Bone marrow (tissue), 2 donors: ENCODE results near the gene VAT1L.

Experiments used
- DNase-seq, 2 donors: peaks; one replicate each; lab custom pipeline; 2025; lab: John Stamatoyannopoulos, UW

Gene VAT1L

DNA sequence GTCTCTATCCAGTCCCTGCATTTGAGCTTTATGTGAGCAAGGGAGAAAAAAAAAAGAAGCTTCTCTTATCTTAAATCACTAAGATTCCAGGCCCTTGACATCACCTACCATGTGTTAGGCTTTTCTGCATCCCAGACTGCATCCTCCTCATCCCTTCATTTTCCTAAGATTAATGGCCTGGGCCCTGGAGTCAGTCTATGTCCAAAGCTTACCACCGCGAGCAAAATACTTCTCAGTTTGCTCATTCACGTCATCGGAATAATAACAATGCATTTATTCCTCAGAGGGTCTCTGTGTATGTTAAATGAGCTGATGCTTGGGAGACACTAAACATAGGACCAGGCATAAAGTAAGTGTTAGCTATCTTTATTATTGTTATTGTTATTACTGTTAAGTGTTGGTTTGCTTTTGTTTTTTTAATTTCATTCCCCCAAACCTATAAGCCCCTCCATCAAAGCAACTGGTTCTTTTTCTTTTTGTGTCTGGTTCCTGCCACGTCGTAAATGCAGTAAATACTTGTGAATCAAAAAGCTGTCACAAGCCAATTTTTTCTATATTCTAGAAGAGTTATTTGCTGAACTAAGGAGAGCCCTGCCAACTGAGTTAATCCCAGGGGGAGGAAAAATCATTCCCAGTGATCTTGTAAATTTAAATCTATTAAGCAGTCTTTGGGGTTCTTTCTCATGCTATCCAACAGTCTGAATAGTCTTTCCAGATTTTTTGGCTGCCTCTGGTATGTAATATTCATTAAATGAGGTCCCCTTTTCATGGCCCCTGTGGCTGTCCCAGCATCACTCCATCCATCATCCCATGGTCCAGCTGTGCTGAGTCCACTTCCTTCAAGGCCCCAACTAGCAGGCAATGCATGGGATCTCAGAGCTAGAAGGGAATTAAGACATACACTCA, 46.5 kb downstream of the VAT1L start:
- DNase-seq = no peak

DNA sequence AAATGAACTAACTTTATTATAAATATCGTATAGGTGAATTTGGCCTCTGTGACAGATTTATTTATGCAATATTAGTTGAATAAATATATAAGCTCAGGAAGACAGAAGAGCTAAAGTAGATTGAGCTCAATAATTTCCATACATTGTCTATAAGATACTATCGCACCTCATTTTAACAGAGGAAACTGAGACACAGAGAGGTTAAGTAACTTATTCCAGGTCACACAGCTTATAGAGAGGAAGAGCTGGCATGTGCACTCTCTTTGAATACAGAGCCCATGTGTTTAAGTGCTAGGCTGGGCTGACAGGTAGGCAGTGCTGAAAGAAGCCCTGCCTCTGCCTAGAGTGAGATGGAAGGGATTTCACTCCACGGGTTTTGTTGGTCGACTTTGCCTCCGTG, 48.4 kb downstream of the VAT1L start:
- DNase-seq = no peak

DNA sequence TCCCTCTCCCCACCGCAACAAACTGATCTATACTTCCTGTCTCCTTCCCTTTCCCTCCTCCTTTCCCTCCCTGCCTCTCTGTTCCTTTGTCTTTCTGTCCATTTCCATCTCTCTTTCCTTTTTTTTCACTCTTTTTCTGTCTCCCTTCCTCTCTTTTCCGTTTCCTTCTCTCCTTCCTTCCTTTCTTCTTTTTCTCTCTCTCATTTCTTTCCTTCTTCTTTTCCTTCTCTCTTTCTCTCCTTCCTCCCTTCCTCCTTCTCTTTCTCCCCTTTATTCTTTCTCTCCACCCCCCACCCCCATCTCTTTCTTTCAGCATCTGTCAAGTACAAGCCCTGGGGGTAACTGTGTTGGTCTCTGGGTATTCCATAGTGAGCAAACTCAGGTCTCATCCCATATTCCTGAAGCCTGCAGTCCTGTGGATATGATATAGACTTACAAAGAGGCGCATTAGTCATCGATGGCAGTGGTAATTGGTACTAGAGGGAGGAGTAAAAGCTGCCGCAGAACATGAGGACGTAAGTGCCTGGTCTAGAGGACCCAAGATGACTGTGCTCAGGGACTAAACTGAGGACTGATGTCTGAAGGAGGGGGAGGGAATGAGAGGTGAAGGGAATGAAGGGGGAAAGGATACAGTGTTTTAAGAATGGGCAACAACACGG, 50.4 kb downstream of the VAT1L start:
- DNase-seq = no peak

DNA sequence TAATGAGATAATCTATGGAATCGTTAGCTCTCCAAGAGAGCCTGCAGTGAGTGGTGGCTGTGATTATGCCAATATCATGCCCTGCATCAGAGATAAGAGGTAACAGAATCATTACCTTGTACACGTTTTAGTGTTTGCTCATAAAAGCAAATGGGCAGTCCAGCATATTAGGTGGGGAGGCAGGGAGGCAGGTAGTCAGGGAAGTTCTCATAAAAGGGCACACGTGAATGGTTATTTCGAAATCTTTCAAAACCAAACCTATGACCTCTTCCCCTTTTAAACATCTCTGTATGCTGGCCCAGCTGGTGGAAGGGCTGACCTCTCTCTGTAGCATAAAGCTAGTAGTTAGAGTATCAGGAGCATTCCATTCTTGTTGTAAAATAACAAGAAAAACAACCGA, 51.7 kb downstream of the VAT1L start:
- DNase-seq = no peak

DNA sequence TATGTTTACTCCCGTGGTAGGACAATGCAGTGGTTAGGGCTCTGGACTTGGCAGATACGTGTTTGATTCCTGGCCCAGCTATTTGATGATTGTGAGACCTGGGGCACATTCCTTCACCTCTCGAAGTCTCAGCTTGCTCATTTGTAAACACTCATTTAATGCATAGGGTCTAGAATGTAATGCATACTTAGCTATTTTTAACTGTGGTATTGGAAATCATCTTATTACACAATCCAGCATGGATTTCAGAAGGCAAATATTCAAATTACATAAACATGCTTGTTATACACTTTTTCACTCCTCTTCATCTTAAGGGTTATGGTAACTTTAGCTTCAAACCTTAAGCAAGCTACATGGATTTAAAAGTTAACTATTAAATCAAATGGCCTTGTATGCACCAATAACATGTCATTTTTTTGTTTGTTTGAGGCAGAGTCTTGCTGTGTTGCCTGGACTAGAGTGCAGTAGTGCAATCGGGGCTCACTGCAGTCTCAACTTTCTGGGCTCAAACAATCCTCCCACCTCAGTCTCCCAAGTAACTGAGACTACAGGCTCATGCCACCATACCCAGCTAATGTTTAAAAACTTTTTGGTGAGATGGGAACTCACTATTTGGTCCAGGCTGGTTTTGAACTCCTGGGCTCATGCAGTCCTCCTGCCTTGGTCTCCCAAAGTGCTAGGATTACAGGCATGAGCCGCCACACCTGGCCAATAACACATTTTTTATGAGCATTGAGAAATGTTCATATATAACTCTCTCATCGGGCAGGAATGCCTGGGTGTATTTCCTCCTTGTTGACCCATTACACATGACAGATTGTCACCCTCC, 52.5 kb downstream of the VAT1L start:
- DNase-seq = no peak

DNA sequence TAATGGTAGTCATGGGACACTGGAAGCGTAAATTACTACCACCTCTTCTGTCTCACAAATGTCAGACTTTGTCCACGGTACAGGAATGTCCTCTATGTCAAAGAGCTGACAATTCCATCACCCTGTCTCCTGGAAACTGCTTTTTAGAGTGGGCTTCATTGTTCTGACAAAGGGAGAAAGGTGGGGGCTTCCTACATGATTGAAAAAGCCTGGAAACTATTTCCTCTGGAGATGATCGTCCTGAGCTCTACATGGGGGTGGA, 53.1 kb downstream of the VAT1L start:
- no peak for DNase-seq

DNA sequence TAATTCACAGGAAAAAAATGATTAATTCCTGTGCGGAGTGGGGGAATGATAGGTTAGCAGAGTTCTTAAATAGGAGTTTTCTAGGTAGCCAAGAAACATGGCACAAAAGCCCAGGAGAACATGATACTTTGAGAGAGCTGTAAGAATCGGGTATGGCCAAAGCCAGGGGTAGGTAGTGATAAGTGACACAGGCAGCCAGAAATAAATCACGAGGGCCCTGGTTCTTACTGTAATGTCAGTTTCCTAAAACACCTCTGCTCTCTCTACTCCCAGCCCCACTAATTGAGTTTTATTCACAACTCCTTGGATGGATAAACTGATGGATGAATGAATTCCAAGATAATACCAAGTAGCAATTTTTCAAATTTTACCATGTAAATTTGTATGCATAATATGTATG, 54.1 kb downstream of the VAT1L start:
- no peak for DNase-seq

DNA sequence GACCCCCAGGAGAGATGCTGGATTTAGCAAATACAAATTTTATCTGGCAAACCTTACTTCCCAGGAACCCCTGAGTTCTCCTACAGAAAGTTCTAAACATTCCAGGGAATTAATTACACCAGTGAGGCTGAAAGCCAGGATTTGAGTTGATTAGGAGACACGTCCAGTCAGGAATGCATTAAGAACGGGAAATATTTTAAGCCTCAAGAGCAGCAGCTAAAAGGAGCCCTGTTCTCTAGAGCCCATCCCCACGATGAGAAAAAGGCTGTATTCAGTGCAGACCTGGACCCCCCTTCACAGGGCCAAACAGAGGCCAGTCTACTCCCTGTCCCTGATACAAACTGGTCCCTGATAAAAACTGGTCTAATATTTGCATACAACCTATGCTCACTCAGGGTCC, 55.0 kb downstream of the VAT1L start:
- DNase-seq = no peak

DNA sequence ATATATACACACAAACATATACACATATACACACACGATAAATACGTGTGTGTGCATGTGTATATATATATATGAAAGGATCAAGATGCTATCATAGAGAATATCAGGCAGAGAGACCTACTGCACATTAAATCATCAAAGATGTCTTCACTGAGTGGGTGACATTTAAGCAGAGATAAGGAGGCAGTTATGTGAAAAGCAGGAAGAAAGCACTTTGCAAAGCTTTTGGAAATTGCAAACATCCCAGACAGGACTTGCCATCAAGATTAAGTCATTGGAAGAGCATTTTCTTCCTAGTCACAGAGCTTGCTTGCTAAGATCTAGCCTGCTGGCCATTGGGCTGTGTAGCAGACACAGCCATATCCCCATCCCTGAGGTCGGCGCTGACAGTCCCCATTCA, 56.4 kb downstream of the VAT1L start:
- DNase-seq = no peak

DNA sequence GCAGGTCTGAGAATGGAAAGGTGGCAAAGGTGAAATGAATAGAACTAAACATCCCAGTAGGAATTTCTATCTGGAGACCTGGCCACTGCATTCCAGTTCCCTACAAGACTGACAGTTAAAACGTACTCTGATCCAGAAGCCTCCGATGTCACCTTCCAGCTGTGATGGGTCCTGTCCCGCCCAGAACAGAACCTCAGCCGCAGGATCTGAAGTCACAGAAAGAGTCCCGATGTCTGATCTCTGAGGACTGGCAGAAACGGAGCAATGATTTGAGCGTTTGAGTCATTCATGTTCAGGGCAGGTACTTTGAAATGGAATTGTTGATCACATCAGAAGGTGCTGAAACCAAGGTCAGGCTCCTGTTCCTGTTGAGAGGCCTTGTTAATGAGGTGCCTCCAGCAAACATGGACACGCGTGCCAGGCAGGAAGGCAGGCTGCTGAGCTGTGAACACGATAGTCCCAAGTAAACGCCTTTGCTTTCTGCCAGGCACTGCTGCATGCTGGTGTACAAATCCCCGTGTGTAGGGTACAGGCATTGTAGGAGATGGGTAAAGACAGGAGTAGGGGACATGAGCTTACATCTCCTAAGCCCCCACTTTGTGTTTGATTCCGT, 61.4 kb downstream of the VAT1L start:
- no peak for DNase-seq

DNA sequence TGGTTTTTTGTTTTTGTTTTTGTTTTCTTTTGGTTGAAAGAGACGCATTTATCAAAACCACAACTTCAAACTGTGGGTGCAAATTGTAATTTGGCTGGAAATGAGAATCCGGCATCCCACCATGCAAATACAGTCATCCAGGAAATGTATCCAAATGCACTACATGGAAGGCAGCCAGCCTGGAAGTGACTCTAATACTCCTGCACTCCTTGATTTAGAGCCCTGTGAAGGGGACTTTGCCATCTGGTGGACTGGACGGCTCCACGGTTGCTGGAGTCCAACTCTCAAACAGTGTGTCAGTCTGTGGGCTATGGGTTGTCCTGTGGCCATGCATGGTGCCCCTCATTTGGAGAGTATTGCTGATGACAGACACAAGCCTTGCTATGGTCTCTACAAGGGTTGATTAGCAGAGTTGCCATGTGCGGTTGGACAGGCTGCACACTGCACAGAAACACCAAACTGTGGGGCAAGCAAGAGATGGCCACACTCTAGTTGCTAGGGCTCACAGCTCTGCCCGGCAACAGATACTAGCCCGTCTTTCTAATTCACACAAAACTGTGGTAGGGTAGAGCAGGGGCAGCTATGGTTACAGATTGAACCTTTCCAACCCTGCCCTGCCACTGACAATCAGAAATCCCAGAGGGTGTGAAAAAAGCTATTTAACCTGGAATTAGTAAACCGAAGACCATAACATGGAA, 62.4 kb downstream of the VAT1L start:
- DNase-seq = no peak

DNA sequence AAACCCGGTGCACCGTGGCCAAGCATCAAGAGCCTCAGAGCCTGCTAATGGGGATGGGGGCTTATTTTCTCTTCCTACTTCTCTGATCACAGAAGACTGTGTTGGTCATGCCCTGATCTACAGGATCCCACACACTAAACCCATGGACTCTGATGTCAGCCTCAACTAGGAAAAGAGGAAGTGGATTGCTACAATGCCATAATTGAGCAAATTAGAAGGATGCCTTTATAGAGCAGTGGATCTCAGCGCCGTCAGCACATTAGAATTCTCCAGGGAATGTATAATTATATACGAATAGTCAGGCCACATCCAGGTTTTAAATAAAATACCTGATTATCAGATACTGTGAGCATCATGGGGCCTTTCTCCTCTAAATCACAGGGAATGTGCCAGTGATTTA, 64.8 kb downstream of the VAT1L start:
- DNase-seq = no peak

DNA sequence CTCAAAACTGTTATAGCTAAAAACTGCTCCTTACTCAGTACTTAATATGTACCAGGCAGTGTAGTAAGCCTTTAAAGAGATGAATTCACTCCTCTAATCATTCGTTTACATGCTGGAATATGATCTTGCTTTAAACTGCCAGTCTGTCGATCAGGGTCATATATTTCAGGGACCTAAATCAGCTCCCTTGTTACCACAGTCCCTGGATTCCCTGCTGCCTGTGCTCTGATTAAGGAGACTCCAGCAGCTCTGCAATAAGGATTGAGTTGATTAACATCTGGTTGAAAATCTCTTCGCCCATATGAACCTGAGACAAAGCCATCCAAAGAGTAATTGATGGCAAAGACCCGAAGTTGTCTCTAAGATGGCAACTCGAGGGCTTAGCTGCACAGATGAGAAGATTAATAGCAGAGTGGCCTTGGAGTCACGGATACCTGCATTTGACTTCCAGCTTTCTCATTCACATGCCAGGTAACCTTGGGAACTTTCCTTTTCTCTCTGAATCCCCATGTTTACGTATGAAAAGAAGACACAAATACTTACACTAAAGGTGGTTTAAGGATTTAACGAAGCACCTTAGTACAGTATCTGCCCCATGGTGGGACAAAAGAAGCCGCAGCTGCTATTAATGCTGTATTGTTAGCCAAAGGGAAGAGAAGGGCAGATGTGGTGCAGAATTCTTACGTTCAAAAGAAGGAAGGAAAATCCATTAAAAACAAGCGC, 68.2 kb downstream of the VAT1L start:
- no peak for DNase-seq

DNA sequence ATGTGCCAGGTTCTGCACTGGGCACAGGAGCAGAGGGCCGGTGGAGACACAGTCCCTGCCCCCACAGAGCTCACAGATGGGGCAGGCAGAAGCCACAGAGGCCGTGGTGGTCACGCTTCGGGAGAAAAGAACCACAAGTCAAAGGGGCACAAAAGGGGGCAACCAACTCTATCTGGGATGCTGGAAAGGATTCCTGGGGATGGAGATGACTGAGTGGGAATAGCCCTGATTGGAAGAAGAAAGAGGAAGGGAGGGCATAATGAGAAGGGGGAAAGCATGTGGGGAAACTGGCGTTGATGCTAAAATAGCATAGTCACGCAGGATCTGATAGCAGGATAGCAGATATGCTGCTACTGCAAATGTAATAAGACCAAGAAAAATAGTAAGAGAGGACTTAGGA, 69.7 kb downstream of the VAT1L start:
- no peak for DNase-seq

DNA sequence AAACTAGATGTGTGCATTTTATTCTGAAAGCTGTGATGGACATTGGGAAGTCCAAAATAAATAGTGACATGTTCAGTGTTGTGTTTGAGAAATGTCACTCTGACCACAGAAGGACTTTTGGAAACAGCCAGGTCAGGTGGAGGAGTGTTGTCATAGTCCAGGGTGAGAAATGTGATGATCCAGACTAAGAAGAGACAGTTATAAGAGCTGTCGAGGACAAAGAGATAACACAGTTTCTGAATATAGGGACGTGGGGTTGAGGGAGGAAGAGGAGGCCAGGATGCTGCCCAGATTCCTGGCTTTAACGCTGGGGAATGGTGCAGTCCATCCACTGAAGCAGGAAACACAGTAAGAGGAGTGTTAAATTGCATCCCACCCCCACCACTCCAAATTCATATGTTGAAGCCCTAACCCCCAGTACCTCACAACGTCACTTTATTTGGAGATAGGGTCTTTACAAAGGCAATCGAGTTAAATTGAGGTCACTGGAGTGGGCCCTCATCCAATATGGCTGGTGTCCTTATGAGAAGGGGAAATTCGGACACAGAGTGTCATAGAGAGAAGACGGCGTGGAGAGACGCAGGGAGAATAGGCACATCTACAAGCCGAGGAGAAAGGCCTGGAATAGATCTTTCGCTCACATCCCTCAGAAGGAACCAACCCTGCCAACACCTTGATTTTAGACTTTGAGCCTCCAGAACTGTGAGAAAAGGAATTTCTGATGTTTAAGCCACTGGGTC, 71.3 kb downstream of the VAT1L start:
- DNase-seq = no peak

DNA sequence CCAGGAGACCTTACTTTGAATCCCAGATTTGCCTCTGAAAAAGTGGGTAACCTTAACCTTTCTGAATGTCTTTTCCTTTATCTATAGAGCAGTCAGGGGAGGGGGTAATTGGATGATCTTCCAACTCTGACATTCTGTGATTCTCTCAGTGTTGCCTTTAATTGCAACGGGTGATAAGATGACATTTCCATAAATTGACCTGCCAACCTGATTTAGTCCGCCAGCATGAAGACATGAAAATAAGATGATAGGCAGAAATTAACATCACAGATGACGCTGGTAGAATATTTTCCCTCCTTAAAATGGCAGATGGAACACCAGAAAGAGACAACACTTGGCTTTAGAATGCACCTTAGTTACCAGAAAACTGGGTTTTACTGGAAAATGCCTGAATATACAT, 72.6 kb downstream of the VAT1L start:
- DNase-seq = no peak

DNA sequence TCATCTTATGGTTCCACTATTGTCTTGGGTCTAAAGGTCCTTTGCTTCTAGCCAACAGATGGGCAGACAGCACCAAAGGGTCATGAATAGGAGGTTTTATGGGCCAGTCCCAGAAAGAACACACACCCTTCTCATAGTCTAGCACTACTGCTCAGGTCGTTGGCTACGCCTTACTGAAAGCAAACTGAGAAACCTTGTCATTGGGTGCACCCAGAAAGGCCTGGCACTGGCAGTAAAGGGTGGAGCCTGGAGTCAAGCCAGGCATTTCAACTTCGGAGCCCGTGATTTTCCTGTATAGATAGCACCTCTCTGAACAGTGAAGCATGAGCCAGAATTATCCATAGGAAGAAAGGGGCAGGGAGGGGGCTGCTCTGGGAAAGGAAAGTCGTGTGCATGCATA, 74.9 kb downstream of the VAT1L start:
- no peak for DNase-seq

DNA sequence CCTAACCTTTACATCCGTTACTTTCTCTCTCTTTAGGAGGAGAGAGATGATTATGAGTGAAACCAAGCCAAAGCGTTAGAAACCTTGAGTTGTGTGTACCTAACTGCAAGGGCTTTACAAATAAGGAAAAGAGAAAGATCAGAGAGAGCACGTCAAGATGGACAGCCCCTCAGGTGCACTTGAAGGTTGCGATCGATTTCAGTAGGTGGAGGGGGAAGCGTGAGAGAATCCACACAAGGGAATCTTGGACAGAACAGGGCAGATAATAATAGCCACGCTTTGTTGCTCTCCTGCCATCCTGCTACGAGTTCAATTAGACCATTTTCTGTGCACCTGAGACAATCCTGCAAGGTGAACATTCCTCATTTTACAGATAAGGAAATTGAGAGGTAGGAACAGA, 78.4 kb downstream of the VAT1L start:
- no peak for DNase-seq

DNA sequence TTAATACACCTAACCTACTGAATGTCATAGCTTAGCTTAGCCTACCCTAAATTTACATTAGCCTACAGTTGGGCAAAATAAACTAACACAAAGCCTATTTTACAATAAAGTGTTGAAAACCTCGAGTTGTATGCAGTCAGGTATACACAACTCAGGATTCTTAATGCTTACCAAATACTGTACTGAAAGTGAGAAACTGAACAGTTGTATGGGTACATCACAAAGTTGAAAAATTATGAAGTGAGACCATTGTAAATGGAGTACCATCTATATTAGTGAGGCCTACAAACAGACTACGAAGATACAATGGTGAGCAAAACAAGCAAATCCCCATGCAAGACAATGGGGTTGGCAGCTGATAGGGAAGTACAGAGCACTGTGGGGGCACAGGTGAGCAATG, 79.7 kb downstream of the VAT1L start:
- DNase-seq = no peak

DNA sequence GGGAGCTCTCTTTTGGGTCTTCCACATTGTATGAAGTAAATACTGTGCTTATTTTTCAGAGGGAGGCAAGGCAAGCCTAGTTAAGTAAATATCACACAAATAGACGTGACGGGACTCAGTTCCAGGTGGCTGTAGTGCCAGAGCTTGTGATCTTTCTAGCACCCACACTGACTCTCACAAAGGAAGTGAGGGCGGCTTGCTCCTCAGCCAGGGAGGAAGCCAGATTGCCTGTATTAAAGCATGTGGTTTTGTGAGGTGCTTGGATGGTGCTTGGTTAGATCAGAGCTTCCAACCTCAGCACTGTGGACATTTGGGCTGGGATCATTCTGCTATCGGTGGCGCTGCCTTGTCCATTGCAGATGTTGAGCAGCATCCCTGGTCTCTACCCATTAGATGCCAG, 80.1 kb downstream of the VAT1L start:
- no peak for DNase-seq
